HEK293 (cell line): ENCODE results near the gene AMPD1.

Source experiments
- CTCF ChIA-PET: fragments of 350-600 bp; formaldehyde crosslinking; extraction: SDS; loops from one replicate; lab custom pipeline; 2021; ENCODE audit warnings: antibody characterized with exemption; lab: Yijun Ruan, JAX
- POLR2A ChIA-PET: fragments of 300-600 bp; formaldehyde crosslinking; extraction: SDS; loops from one replicate; lab custom pipeline; 2020; ENCODE audit warnings: antibody characterized with exemption, inconsistent platforms; lab: Yijun Ruan, JAX
- H3K27ac ChIP-seq: fragments of 200-500 bp; sonication (Bioruptor generic); 2 replicates; pipeline ENCODE4 v1.5.1; 2014; ENCODE audit warnings: low read depth, low read length, control low read depth, inconsistent platforms; ENCODE audit errors: extremely low read depth
- H3K36me3 ChIP-seq, 2 experiments: fragments of 200-500 bp in 1 of 2; sonication (Bioruptor generic) in 1 of 2; 1 replicate in 1 of 2; 2 replicates in 1 of 2; pipeline ENCODE4 v1.5.1; 2014 to 2017; ENCODE audit warnings: inconsistent platforms in 2 of 2, low read length in 2 of 2; ENCODE audit not compliant: control insufficient read depth in 2 of 2, insufficient read depth in 1 of 2
- H3K4me1 ChIP-seq: fragments of 200-500 bp; sonication (Bioruptor generic); 2 replicates; pipeline ENCODE4 v1.5.1; 2014; ENCODE audit warnings: mild to moderate bottlenecking, low read length, inconsistent platforms; ENCODE audit not compliant: control insufficient read depth, insufficient read depth
- H3K4me3 ChIP-seq: 2 replicates; pipeline ENCODE4 v1.5.1; 2011; ENCODE audit warnings: low read depth, mild to moderate bottlenecking, control low read depth, low read length, moderate library complexity
- H3K9me3 ChIP-seq: fragments of 200-500 bp; sonication (Bioruptor generic); 2 replicates; pipeline ENCODE4 v1.5.1; 2014; ENCODE audit warnings: low read depth, low read length, inconsistent platforms; ENCODE audit not compliant: control insufficient read depth, insufficient read depth
- EGR2 ChIP-seq: fragments of 450-650 bp; formaldehyde crosslinking; IDR thresholded peaks from 2 replicates; pipeline ENCODE4 v1.5.1; 2016; ENCODE audit warnings: low read depth, missing biosample characterization, missing genetic modification characterization
- HOXD13 ChIP-seq: sonication (generic); formaldehyde crosslinking; IDR thresholded peaks from 2 replicates; pipeline ENCODE4 v1.8.0; 2022; ENCODE audit warnings: missing genetic modification reagents, borderline replicate concordance
- KLF1 ChIP-seq: fragments of 450-650 bp; formaldehyde crosslinking; IDR thresholded peaks from 2 replicates; pipeline ENCODE4 v1.5.1; 2016; ENCODE audit warnings: missing biosample characterization, missing genetic modification characterization
- KLF7 ChIP-seq: fragments of 450-650 bp; formaldehyde crosslinking; IDR thresholded peaks from 2 replicates; pipeline ENCODE4 v1.5.1; 2016; ENCODE audit warnings: missing biosample characterization, missing genetic modification characterization, borderline replicate concordance
- KLF9 ChIP-seq: fragments of 450-650 bp; formaldehyde crosslinking; IDR thresholded peaks from 2 replicates; pipeline ENCODE4 v1.5.1; 2016; ENCODE audit warnings: missing biosample characterization, missing genetic modification characterization, low read depth
- MYNN ChIP-seq: fragments of 450-650 bp; formaldehyde crosslinking; IDR thresholded peaks from 2 replicates; pipeline ENCODE4 v1.5.1; 2016; ENCODE audit warnings: missing biosample characterization, missing genetic modification characterization, borderline replicate concordance
- PRDM4 ChIP-seq: fragments of 450-650 bp; formaldehyde crosslinking; IDR thresholded peaks from 2 replicates; pipeline ENCODE4 v1.5.1; 2017; ENCODE audit warnings: missing biosample characterization, missing genetic modification characterization
- SCRT2 ChIP-seq: fragments of 450-650 bp; formaldehyde crosslinking; IDR thresholded peaks from 2 replicates; pipeline ENCODE4 v1.5.1; 2016; ENCODE audit warnings: missing biosample characterization, missing genetic modification characterization
- SP2 ChIP-seq: fragments of 450-650 bp; formaldehyde crosslinking; IDR thresholded peaks from 2 replicates; pipeline ENCODE4 v1.5.1; 2016; ENCODE audit warnings: missing biosample characterization, missing genetic modification characterization
- SP3 ChIP-seq: fragments of 450-650 bp; formaldehyde crosslinking; IDR thresholded peaks from 2 replicates; pipeline ENCODE4 v1.5.1; 2016; ENCODE audit warnings: missing biosample characterization, missing genetic modification characterization
- SP7 ChIP-seq: fragments of 450-650 bp; formaldehyde crosslinking; IDR thresholded peaks from 2 replicates; pipeline ENCODE4 v1.5.1; 2016; ENCODE audit warnings: missing biosample characterization, missing genetic modification characterization
- TRIM28 ChIP-seq: IDR thresholded peaks from 2 replicates; pipeline ENCODE4 v1.6.1; 2011; ENCODE audit warnings: low read length, control low read depth, borderline replicate concordance
- ZBTB17 ChIP-seq: fragments of 450-650 bp; formaldehyde crosslinking; IDR thresholded peaks from 2 replicates; pipeline ENCODE4 v1.5.1; 2016; ENCODE audit warnings: missing biosample characterization, missing genetic modification characterization
- ZBTB26 ChIP-seq: fragments of 450-650 bp; formaldehyde crosslinking; optimal IDR thresholded peaks from 2 replicates; pipeline ENCODE3; 2016; ENCODE audit warnings: missing biosample characterization, mild to moderate bottlenecking, missing genetic modification characterization
- ZBTB6 ChIP-seq: fragments of 450-650 bp; formaldehyde crosslinking; IDR thresholded peaks from 2 replicates; pipeline ENCODE4 v1.5.1; 2017; ENCODE audit warnings: missing biosample characterization, missing genetic modification characterization
- ZEB2 ChIP-seq: fragments of 450-650 bp; formaldehyde crosslinking; IDR thresholded peaks from 2 replicates; pipeline ENCODE4 v1.5.1; 2016; ENCODE audit warnings: missing biosample characterization, missing genetic modification characterization
- ZFP37 ChIP-seq: fragments of 450-650 bp; formaldehyde crosslinking; IDR thresholded peaks from 2 replicates; pipeline ENCODE4 v1.5.1; 2016; ENCODE audit warnings: missing biosample characterization, missing genetic modification characterization
- ZNF169 ChIP-seq: fragments of 450-650 bp; formaldehyde crosslinking; IDR thresholded peaks from 2 replicates; pipeline ENCODE4 v1.5.1; 2016; ENCODE audit warnings: missing biosample characterization, missing genetic modification characterization
- ZNF175 ChIP-seq: fragments of 450-650 bp; formaldehyde crosslinking; IDR thresholded peaks from 2 replicates; pipeline ENCODE4 v1.5.1; 2016; ENCODE audit warnings: missing biosample characterization, missing genetic modification characterization
- ZNF2 ChIP-seq: fragments of 450-650 bp; formaldehyde crosslinking; IDR thresholded peaks from 2 replicates; pipeline ENCODE4 v1.5.1; 2016; ENCODE audit warnings: missing biosample characterization, missing genetic modification characterization
- ZNF24 ChIP-seq: fragments of 450-650 bp; formaldehyde crosslinking; IDR thresholded peaks from 2 replicates; pipeline ENCODE4 v1.5.1; 2016; ENCODE audit warnings: missing biosample characterization, missing genetic modification characterization
- ZNF335 ChIP-seq: fragments of 450-650 bp; formaldehyde crosslinking; conservative IDR thresholded peaks from 2 replicates; pipeline ENCODE4 v1.5.1; 2016; ENCODE audit warnings: missing biosample characterization, missing genetic modification characterization
- ZNF510 ChIP-seq: fragments of 450-650 bp; formaldehyde crosslinking; IDR thresholded peaks from 2 replicates; pipeline ENCODE4 v1.5.1; 2018; ENCODE audit warnings: mild to moderate bottlenecking, missing genetic modification characterization, missing biosample characterization; ENCODE audit not compliant: insufficient replicate concordance
- ZNF600 ChIP-seq: fragments of 450-650 bp; formaldehyde crosslinking; IDR thresholded peaks from 2 replicates; pipeline ENCODE4 v1.5.1; 2016; ENCODE audit warnings: missing biosample characterization, missing genetic modification characterization
- ZNF629 ChIP-seq: fragments of 450-650 bp; formaldehyde crosslinking; IDR thresholded peaks from 2 replicates; pipeline ENCODE4 v1.5.1; 2017; ENCODE audit warnings: missing biosample characterization, missing genetic modification characterization
- ZXDB ChIP-seq: fragments of 450-650 bp; formaldehyde crosslinking; IDR thresholded peaks from 2 replicates; pipeline ENCODE4 v1.5.1; 2016; ENCODE audit warnings: missing biosample characterization, missing genetic modification characterization
- TF ChIP-seq, protein P1 (sequence below): fragments of 450-650 bp; formaldehyde crosslinking; IDR thresholded peaks from 2 replicates; pipeline ENCODE4 v1.5.1; 2016; ENCODE audit warnings: missing biosample characterization, missing genetic modification characterization
- TF ChIP-seq, protein P2 (sequence below): fragments of 450-650 bp; formaldehyde crosslinking; IDR thresholded peaks from 2 replicates; pipeline ENCODE4 v1.5.1; 2016; ENCODE audit warnings: missing biosample characterization, missing genetic modification characterization

AMPD1 gene

GRCh38 chr1:114670083-114671010, 25.0 kb downstream of the AMPD1 start:
- ChIA-PET CTCF (interaction anchor here (0.6 to 2.2 kb wide), 6 partner anchors 15 to 324 kb away, joined by 4 to 9 read pairs (median 4); partner anchors contain the start of gene AMPD1), POLR2A (interaction anchor here (0.5 to 2.4 kb wide), 10 partner anchors 10 to 866 kb away, joined by 3 to 15 read pairs (median 6); partner anchors contain the start of genes BCAS2, NRAS and TRIM33)
- peaks cover 6% of the 10 kb centered on the region; the same call in 1 of the 2 replicates for H3K4me1 ChIP-seq
- H3K36me3 ChIP-seq: no peaks in the 10 kb centered on the region
- peak overlapping the region; percentile 64; the same call in 1 of the 2 replicates for H3K27ac ChIP-seq
- H3K9me3 ChIP-seq: no peaks in the 10 kb centered on the region
- H3K4me3 ChIP-seq: peak overlapping the region; percentile 80
- TF ChIP-seq ZNF175: no peak
- TF ChIP-seq ZXDB (tag by site-specific recombination): peak; percentile 32; the same call in 1 of the 2 replicates
- TF ChIP-seq, protein P1, sequence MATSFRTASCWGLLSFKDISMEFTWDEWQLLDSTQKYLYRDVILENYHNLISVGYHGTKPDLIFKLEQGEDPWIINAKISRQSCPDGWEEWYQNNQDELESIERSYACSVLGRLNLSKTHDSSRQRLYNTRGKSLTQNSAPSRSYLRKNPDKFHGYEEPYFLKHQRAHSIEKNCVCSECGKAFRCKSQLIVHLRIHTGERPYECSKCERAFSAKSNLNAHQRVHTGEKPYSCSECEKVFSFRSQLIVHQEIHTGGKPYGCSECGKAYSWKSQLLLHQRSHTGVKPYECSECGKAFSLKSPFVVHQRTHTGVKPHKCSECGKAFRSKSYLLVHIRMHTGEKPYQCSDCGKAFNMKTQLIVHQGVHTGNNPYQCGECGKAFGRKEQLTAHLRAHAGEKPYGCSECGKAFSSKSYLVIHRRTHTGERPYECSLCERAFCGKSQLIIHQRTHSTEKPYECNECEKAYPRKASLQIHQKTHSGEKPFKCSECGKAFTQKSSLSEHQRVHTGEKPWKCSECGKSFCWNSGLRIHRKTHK (tag by site-specific recombination): no peak
- peak; percentile 79 for TF ChIP-seq PRDM4 (tag by site-specific recombination)
- TF ChIP-seq KLF7 (tag by site-specific recombination): peak; percentile 19; the same call in 1 of the 2 replicates
- peak; percentile 9; the same call in 1 of the 2 replicates for TF ChIP-seq SCRT2 (tag by site-specific recombination)
- peak; percentile 78 for TF ChIP-seq ZBTB17 (tag by site-specific recombination)
- no peak for TF ChIP-seq HOXD13
- peak; percentile 29; the same call in 1 of the 2 replicates for TF ChIP-seq ZNF24
- peak; percentile 71 for TF ChIP-seq SP3 (tag by site-specific recombination)
- TF ChIP-seq ZNF335 (tag by site-specific recombination): peak; percentile 98
- TF ChIP-seq KLF1 (tag by site-specific recombination): peak; percentile 71; the same call in 1 of the 2 replicates
- 0 out of 2 replicates have a peak, but pooled peaks have one; percentile 32 for TF ChIP-seq MYNN (tag by site-specific recombination)
- peak; percentile 93 for TF ChIP-seq ZNF600 (tag by site-specific recombination)
- TF ChIP-seq ZFP37: peak; percentile 87
- 0 out of 2 replicates have a peak, but pooled peaks have one; percentile 25 for TF ChIP-seq ZNF2 (tag by site-specific recombination)
- peak; percentile 40 for TF ChIP-seq ZNF629
- peak; percentile 34; the same call in 1 of the 2 replicates for TF ChIP-seq KLF9
- 0 out of 2 replicates have a peak, but pooled peaks have one; percentile 7 for TF ChIP-seq SP7 (tag by site-specific recombination)
- no peak for TF ChIP-seq ZNF169 (tag by site-specific recombination)
- no peak for TF ChIP-seq ZEB2
- peak; percentile 46; the same call in 1 of the 2 replicates for TF ChIP-seq EGR2 (tag by site-specific recombination)
- TF ChIP-seq, protein P2, sequence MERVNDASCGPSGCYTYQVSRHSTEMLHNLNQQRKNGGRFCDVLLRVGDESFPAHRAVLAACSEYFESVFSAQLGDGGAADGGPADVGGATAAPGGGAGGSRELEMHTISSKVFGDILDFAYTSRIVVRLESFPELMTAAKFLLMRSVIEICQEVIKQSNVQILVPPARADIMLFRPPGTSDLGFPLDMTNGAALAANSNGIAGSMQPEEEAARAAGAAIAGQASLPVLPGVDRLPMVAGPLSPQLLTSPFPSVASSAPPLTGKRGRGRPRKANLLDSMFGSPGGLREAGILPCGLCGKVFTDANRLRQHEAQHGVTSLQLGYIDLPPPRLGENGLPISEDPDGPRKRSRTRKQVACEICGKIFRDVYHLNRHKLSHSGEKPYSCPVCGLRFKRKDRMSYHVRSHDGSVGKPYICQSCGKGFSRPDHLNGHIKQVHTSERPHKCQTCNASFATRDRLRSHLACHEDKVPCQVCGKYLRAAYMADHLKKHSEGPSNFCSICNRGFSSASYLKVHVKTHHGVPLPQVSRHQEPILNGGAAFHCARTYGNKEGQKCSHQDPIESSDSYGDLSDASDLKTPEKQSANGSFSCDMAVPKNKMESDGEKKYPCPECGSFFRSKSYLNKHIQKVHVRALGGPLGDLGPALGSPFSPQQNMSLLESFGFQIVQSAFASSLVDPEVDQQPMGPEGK (tag by site-specific recombination): 0 out of 2 replicates have a peak, but pooled peaks have one; percentile 3
- peak; percentile 9 for TF ChIP-seq ZBTB26 (tag by site-specific recombination)
- no peak for TF ChIP-seq ZNF510 (tag by site-specific recombination)
- peak; percentile 65; the same call in 1 of the 2 replicates for TF ChIP-seq ZBTB6 (tag by site-specific recombination)
- TF ChIP-seq TRIM28: peak; percentile 72; the same call in 1 of the 2 replicates
- TF ChIP-seq SP2: peak; percentile 86
